Measurements from ENCODE around the gene TMCO2.

GRCh38 chr1:40244138-40244744 lies 3.5 kb upstream of the TMCO2 start:
- TF ChIP-seq, protein P1, sequence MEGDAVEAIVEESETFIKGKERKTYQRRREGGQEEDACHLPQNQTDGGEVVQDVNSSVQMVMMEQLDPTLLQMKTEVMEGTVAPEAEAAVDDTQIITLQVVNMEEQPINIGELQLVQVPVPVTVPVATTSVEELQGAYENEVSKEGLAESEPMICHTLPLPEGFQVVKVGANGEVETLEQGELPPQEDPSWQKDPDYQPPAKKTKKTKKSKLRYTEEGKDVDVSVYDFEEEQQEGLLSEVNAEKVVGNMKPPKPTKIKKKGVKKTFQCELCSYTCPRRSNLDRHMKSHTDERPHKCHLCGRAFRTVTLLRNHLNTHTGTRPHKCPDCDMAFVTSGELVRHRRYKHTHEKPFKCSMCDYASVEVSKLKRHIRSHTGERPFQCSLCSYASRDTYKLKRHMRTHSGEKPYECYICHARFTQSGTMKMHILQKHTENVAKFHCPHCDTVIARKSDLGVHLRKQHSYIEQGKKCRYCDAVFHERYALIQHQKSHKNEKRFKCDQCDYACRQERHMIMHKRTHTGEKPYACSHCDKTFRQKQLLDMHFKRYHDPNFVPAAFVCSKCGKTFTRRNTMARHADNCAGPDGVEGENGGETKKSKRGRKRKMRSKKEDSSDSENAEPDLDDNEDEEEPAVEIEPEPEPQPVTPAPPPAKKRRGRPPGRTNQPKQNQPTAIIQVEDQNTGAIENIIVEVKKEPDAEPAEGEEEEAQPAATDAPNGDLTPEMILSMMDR (IDR thresholded peaks at IDR 0.05 in 2 of 3, conservative IDR thresholded peaks at IDR 0.05 in 1 of 3; ENCODE audit: borderline replicate concordance in 1 of 3, insufficient read depth in 1 of 3, low read depth in 2 of 3, low read length in 2 of 3) = no peak
- no peak for TF ChIP-seq POLR2A (IDR thresholded peaks at IDR 0.05; ENCODE audit: borderline replicate concordance, extremely low read depth, insufficient read depth, insufficient read length)
- no peak for TF ChIP-seq TCF7L2 (IDR thresholded peaks at IDR 0.05; ENCODE audit: borderline replicate concordance, extremely low read depth, insufficient read depth, insufficient read length)
- TF ChIP-seq EZH2 (IDR thresholded peaks at IDR 0.05) = no peak
- TF ChIP-seq, protein P2, sequence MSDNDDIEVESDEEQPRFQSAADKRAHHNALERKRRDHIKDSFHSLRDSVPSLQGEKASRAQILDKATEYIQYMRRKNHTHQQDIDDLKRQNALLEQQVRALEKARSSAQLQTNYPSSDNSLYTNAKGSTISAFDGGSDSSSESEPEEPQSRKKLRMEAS (IDR thresholded peaks at IDR 0.05) = no peak
- TF ChIP-seq SIN3A (IDR thresholded peaks at IDR 0.05; ENCODE audit: low read depth) = no peak
- TF ChIP-seq POLR2AphosphoS5 (IDR thresholded peaks at IDR 0.05; ENCODE audit: low read depth, low read length) = no peak
